ENCODE results near the gene HS3ST3B1.

The HS3ST3B1 gene

GRCh38 chr17:14312522-14312921 is 11.6 kb downstream of the HS3ST3B1 start:
- H3K4me3 ChIP-seq (ENCODE audit: low read depth in 1 of 2, low read length in 2 of 2), result no peak overlapping the region
- no peak overlapping the region for H3K27ac ChIP-seq (ENCODE audit: low read depth, low read length)
- H3K36me3 ChIP-seq (ENCODE audit: insufficient read depth, low read length), result no peaks in the 10 kb centered on the region
- H3K9ac ChIP-seq (ENCODE audit: low read length), result no peak overlapping the region
- H3K4me1 ChIP-seq (ENCODE audit: insufficient read depth, low read length), result no peaks in the 10 kb centered on the region
- peaks cover 6 to 29% of the 10 kb centered on the region in 2 donors for H3K27me3 ChIP-seq (ENCODE audit: control insufficient read depth in 1 of 2, insufficient read depth in 2 of 2, low read length in 2 of 2)
- H3K9me3 ChIP-seq (ENCODE audit: low read length), result no peaks in the 10 kb centered on the region

GRCh38 chr17:14316126-14316832 is 15.4 kb downstream of the HS3ST3B1 start:
- H3K36me3 ChIP-seq (ENCODE audit: insufficient read depth, low read length), result no peaks in the 10 kb centered on the region
- H3K27me3 ChIP-seq (ENCODE audit: control insufficient read depth in 1 of 2, insufficient read depth in 2 of 2, low read length in 2 of 2), result no peaks in the 10 kb centered on the region
- H3K9ac ChIP-seq (ENCODE audit: low read length), result no peak overlapping the region
- H3K4me3 ChIP-seq (ENCODE audit: low read depth in 1 of 2, low read length in 2 of 2), result no peak overlapping the region
- H3K9me3 ChIP-seq (ENCODE audit: low read length), result no peaks in the 10 kb centered on the region
- H3K4me1 ChIP-seq (ENCODE audit: insufficient read depth, low read length), result no peaks in the 10 kb centered on the region
- H3K27ac ChIP-seq (ENCODE audit: low read depth, low read length), result no peak overlapping the region

GRCh38 chr17:14317383-14317782 is 16.5 kb downstream of the HS3ST3B1 start:
- no peak overlapping the region for H3K27ac ChIP-seq (ENCODE audit: low read depth, low read length)
- H3K9me3 ChIP-seq (ENCODE audit: low read length), result no peaks in the 10 kb centered on the region
- H3K27me3 ChIP-seq (ENCODE audit: control insufficient read depth in 1 of 2, insufficient read depth in 2 of 2, low read length in 2 of 2), result no peaks in the 10 kb centered on the region
- H3K9ac ChIP-seq (ENCODE audit: low read length), result no peak overlapping the region
- H3K36me3 ChIP-seq (ENCODE audit: insufficient read depth, low read length), result no peaks in the 10 kb centered on the region
- H3K4me1 ChIP-seq (ENCODE audit: insufficient read depth, low read length), result no peaks in the 10 kb centered on the region
- H3K4me3 ChIP-seq (ENCODE audit: low read depth in 1 of 2, low read length in 2 of 2), result no peak overlapping the region

- Histone ChIP-seq H3K9me3 (ENCODE audit: low read length) (no peaks in the 10 kb centered on the region), H3K36me3 (ENCODE audit: insufficient read depth, low read length) (no peaks in the 10 kb centered on the region), H3K27ac (ENCODE audit: low read depth, low read length) (no peak overlapping the region), H3K27me3 (ENCODE audit: control insufficient read depth in 1 of 2, insufficient read depth in 2 of 2, low read length in 2 of 2) (no peaks in the 10 kb centered on the region), H3K4me1 (ENCODE audit: insufficient read depth, low read length) (no peaks in the 10 kb centered on the region), H3K4me3 (ENCODE audit: low read depth in 1 of 2, low read length in 2 of 2) (no peak overlapping the region), H3K9ac (ENCODE audit: low read length) (no peak overlapping the region)
Observed at GRCh38 chr17:14318109-14318917, 17.4 kb downstream of the HS3ST3B1 start.

- H3K9ac ChIP-seq (ENCODE audit: low read length), result no peak overlapping the region
- H3K9me3 ChIP-seq (ENCODE audit: low read length), result no peaks in the 10 kb centered on the region
- no peak overlapping the region for H3K27ac ChIP-seq (ENCODE audit: low read depth, low read length)
- no peaks in the 10 kb centered on the region for H3K36me3 ChIP-seq (ENCODE audit: insufficient read depth, low read length)
- H3K4me1 ChIP-seq (ENCODE audit: insufficient read depth, low read length), result no peaks in the 10 kb centered on the region
- no peaks in the 10 kb centered on the region for H3K27me3 ChIP-seq (ENCODE audit: control insufficient read depth in 1 of 2, insufficient read depth in 2 of 2, low read length in 2 of 2)
- H3K4me3 ChIP-seq (ENCODE audit: low read depth in 1 of 2, low read length in 2 of 2), result no peak overlapping the region
Observed at GRCh38 chr17:14318918-14319205, 18.0 kb downstream of the HS3ST3B1 start.

GRCh38 chr17:14320098-14320497 is 19.2 kb downstream of the HS3ST3B1 start:
- Histone ChIP-seq H3K36me3 (ENCODE audit: insufficient read depth, low read length) (no peaks in the 10 kb centered on the region), H3K27ac (ENCODE audit: low read depth, low read length) (no peak overlapping the region), H3K4me1 (ENCODE audit: insufficient read depth, low read length) (no peaks in the 10 kb centered on the region), H3K9ac (ENCODE audit: low read length) (no peak overlapping the region), H3K9me3 (ENCODE audit: low read length) (no peaks in the 10 kb centered on the region), H3K27me3 (ENCODE audit: control insufficient read depth in 1 of 2, insufficient read depth in 2 of 2, low read length in 2 of 2) (no peaks in the 10 kb centered on the region), H3K4me3 (ENCODE audit: low read depth in 1 of 2, low read length in 2 of 2) (no peak overlapping the region)

- H3K27me3 ChIP-seq (ENCODE audit: control insufficient read depth in 1 of 2, insufficient read depth in 2 of 2, low read length in 2 of 2), result no peaks in the 10 kb centered on the region
- no peaks in the 10 kb centered on the region for H3K9me3 ChIP-seq (ENCODE audit: low read length)
- H3K36me3 ChIP-seq (ENCODE audit: insufficient read depth, low read length), result no peaks in the 10 kb centered on the region
- H3K4me1 ChIP-seq (ENCODE audit: insufficient read depth, low read length), result no peaks in the 10 kb centered on the region
- no peak overlapping the region for H3K27ac ChIP-seq (ENCODE audit: low read depth, low read length)
- H3K9ac ChIP-seq (ENCODE audit: low read length), result no peak overlapping the region
- H3K4me3 ChIP-seq (ENCODE audit: low read depth in 1 of 2, low read length in 2 of 2), result no peak overlapping the region
Observed at GRCh38 chr17:14320734-14321475, 20.0 kb downstream of the HS3ST3B1 start.

GRCh38 chr17:14321476-14321949 is 20.6 kb downstream of the HS3ST3B1 start:
- H3K27me3 ChIP-seq (ENCODE audit: control insufficient read depth in 1 of 2, insufficient read depth in 2 of 2, low read length in 2 of 2), result no peaks in the 10 kb centered on the region
- H3K9ac ChIP-seq (ENCODE audit: low read length), result no peak overlapping the region
- no peaks in the 10 kb centered on the region for H3K36me3 ChIP-seq (ENCODE audit: insufficient read depth, low read length)
- H3K27ac ChIP-seq (ENCODE audit: low read depth, low read length), result no peak overlapping the region
- no peaks in the 10 kb centered on the region for H3K9me3 ChIP-seq (ENCODE audit: low read length)
- H3K4me3 ChIP-seq (ENCODE audit: low read depth in 1 of 2, low read length in 2 of 2), result no peak overlapping the region
- no peaks in the 10 kb centered on the region for H3K4me1 ChIP-seq (ENCODE audit: insufficient read depth, low read length)

- Histone ChIP-seq H3K27ac (ENCODE audit: low read depth, low read length) (no peak overlapping the region), H3K9me3 (ENCODE audit: low read length) (no peaks in the 10 kb centered on the region), H3K36me3 (ENCODE audit: insufficient read depth, low read length) (no peaks in the 10 kb centered on the region), H3K4me3 (ENCODE audit: low read depth in 1 of 2, low read length in 2 of 2) (no peak overlapping the region), H3K9ac (ENCODE audit: low read length) (no peak overlapping the region), H3K27me3 (ENCODE audit: control insufficient read depth in 1 of 2, insufficient read depth in 2 of 2, low read length in 2 of 2) (no peaks in the 10 kb centered on the region), H3K4me1 (ENCODE audit: insufficient read depth, low read length) (no peaks in the 10 kb centered on the region)
Observed at GRCh38 chr17:14321980-14322776, 21.3 kb downstream of the HS3ST3B1 start.

GRCh38 chr17:14323522-14323981 is 22.7 kb downstream of the HS3ST3B1 start:
- no peaks in the 10 kb centered on the region for H3K27me3 ChIP-seq (ENCODE audit: control insufficient read depth in 1 of 2, insufficient read depth in 2 of 2, low read length in 2 of 2)
- H3K4me1 ChIP-seq (ENCODE audit: insufficient read depth, low read length), result no peaks in the 10 kb centered on the region
- H3K4me3 ChIP-seq (ENCODE audit: low read depth in 1 of 2, low read length in 2 of 2), result no peak overlapping the region
- H3K9ac ChIP-seq (ENCODE audit: low read length), result no peak overlapping the region
- H3K27ac ChIP-seq (ENCODE audit: low read depth, low read length), result no peak overlapping the region
- H3K9me3 ChIP-seq (ENCODE audit: low read length), result no peaks in the 10 kb centered on the region
- no peaks in the 10 kb centered on the region for H3K36me3 ChIP-seq (ENCODE audit: insufficient read depth, low read length)

Measured in muscle layer of colon (tissue), 2 donors.